Bronchial epithelial cell (primary cell): ENCODE data around the gene HDAC4. TPM values are rescaled to one million over a fixed set of nuclear protein-coding genes. Genes with fewer than 3 reads are reported as not detected.

ENCODE experiments used
- DNase-seq: peaks from one replicate; pipeline ENCODE4 v3.0.0-alpha.2; 2010; ENCODE audit warnings: low read depth
- FAIRE-seq: peaks from 2 replicates; lab custom pipeline; 2011; peaks lifted over from hg19 to GRCh38; lab: Jason Lieb, UNC
- H3K27me3 ChIP-seq: 2 replicates; pipeline ENCODE4 v1.5.1; 2011; ENCODE audit warnings: low read length; ENCODE audit not compliant: control insufficient read depth, insufficient read depth
- H3K36me3 ChIP-seq: 2 replicates; pipeline ENCODE4 v1.5.1; 2011; ENCODE audit warnings: low read length; ENCODE audit not compliant: control insufficient read depth, insufficient read depth
- H3K4me3 ChIP-seq: 2 replicates; pipeline ENCODE4 v1.5.1; 2011; ENCODE audit warnings: mild to moderate bottlenecking, low read depth, low read length, control low read depth
- total RNA-seq: library from RNA; depleted of rRNA; stranded (reverse); fragments of >200 nt; gene quantifications from 2 replicates; pipeline ENCODE4 v1.2.1, GENCODE V29; 2014
- TF ChIP-seq, protein P1 (sequence below): IDR thresholded peaks from 2 replicates; pipeline ENCODE4 v1.5.1; 2011; ENCODE audit warnings: mild to moderate bottlenecking, moderate library complexity, low read length, control low read depth, inconsistent platforms; ENCODE audit not compliant: insufficient read depth, severe bottlenecking

The HDAC4 gene
- total RNA-seq, 1 donor from 2014 or later: 5.3 TPM

GRCh38 chr2:239393941-239394340 lies 6.9 kb downstream of the HDAC4 start:
- Histone ChIP-seq H3K36me3 (no peaks in the 10 kb centered on the region), H3K4me3 (no peak overlapping the region), H3K27me3 (no peaks in the 10 kb centered on the region)
- DNase-seq (no peak), FAIRE-seq (no peak)
- TF ChIP-seq, protein P1, sequence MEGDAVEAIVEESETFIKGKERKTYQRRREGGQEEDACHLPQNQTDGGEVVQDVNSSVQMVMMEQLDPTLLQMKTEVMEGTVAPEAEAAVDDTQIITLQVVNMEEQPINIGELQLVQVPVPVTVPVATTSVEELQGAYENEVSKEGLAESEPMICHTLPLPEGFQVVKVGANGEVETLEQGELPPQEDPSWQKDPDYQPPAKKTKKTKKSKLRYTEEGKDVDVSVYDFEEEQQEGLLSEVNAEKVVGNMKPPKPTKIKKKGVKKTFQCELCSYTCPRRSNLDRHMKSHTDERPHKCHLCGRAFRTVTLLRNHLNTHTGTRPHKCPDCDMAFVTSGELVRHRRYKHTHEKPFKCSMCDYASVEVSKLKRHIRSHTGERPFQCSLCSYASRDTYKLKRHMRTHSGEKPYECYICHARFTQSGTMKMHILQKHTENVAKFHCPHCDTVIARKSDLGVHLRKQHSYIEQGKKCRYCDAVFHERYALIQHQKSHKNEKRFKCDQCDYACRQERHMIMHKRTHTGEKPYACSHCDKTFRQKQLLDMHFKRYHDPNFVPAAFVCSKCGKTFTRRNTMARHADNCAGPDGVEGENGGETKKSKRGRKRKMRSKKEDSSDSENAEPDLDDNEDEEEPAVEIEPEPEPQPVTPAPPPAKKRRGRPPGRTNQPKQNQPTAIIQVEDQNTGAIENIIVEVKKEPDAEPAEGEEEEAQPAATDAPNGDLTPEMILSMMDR: no peak

DNA sequence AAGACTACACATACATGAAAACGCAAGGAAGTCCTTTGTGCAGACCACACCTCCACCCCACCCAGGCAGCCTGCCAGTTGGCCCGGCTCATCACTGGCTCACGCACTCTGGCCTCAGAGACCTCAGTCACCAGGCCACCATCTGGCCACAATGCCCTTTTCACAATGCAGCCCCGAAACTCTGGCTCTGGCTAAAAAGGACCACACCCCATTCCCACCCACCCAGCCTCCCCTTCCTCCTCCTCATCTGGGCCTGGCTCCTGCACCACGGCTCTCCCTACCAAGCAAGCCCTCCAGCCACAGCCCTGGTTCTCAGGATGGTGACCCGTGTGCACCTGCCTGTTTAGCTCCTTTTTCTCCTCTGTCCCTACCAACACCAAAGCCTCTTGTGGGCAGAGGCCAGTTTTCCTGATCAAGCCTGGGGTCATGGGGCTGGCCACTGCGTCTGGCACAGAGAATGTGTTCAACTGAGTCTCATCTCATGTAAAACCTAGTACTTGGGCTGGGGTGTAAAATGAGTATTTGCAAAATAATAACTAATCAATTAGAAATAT lies 7.4 kb downstream of the HDAC4 start:
- H3K27me3 ChIP-seq: no peaks in the 10 kb centered on the region
- no peak overlapping the region for H3K4me3 ChIP-seq
- TF ChIP-seq, protein P1: no peak
- no peaks in the 10 kb centered on the region for H3K36me3 ChIP-seq
- FAIRE-seq (no peak), DNase-seq (no peak)

DNA sequence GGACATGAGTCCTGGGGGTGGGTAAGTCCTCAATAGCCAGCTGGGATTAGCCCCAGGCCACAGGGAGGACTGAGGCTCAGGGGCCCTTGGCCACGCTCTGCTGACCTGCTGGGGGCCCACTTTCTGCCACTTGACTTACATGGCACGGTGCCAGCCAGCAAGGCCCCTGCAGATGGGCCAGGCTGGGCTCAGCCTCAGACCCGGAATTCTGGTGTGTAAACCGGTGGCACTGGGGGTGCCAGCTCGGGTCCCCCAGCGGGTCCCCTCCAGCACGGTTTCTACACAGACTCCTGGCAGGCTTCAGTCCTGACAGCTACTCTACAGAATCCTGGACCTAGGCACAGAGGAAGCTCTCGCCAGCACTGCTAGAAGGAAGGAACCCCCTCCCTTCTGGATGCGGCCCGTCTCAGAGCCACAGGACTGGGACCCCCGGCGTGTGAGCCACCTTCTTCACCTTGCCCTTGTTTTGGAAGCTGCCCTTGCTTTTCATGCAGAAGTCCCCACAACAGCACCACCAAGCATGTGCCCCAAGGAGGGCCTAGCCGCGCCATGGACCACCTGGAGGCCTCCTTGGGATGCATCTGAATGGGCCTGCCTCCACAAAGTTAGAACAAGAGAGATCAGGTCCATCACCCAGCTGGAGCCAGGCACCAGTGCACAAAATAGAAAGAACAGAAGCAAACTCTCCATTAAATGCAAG lies 8.0 kb downstream of the HDAC4 start:
- DNase-seq (no peak), FAIRE-seq (no peak)
- Histone ChIP-seq H3K27me3 (no peaks in the 10 kb centered on the region), H3K4me3 (no peak overlapping the region), H3K36me3 (no peaks in the 10 kb centered on the region)
- TF ChIP-seq, protein P1: no peak

DNA sequence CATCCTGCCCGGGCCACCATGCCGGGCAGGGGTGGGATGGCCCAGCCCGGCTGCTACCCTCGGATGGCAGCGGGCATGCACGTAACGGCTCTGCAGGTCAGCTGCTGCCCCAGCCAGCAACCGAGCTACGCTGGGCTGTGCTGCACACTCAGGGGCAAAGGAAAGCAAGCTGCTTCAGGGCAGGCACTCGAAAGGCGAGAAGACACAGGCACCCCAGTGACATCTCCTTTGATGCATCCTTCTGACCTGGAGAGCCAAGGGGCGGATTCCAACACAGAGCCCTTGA lies 8.8 kb downstream of the HDAC4 start:
- Histone ChIP-seq H3K36me3 (no peaks in the 10 kb centered on the region), H3K4me3 (no peak overlapping the region), H3K27me3 (no peaks in the 10 kb centered on the region)
- FAIRE-seq (no peak), DNase-seq (no peak)
- TF ChIP-seq, protein P1: no peak

DNA sequence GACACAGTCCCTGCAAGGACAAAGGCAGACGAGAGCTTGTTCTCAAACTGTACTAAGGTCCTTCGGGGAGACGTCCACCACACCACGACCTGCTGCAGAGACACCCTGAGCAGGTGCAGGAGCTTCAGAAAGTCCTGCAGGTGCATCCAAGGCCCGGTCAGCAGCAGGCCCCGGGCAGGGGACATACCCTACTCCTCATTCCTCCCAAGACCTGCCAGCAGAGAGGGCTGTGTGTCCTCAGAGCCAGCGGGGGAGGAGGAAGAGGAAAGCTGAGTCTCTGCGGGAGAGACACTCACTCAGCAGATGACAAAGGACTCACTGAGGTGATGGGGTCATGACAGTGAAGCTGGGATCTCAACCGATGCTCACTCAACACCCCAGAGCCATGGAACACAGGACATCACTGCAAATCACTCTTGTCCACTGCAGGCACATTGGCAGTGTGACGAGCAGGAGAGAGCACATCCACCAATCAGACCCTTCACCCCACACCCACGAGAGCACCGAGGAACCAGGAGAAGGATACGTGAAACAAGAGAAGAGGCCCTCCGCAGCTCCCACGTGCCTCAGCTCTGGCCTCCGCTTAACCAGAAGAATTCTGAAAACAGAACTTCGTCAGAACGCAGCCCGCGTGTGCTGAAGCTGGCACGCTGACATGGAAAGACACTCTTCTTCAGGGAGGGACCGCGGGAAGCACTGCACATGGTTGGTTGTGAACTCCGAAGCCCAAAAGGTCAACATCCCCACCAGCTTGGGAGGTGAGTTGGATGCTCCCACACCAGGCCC lies 9.3 kb downstream of the HDAC4 start:
- FAIRE-seq (peak; percentile 55), DNase-seq (no peak)
- TF ChIP-seq, protein P1: no peak
- Histone ChIP-seq H3K36me3 (no peaks in the 10 kb centered on the region), H3K27me3 (no peaks in the 10 kb centered on the region), H3K4me3 (no peak overlapping the region)
